MCF 10A (cell line): ENCODE results near the gene FTCDNL1. TPM values are rescaled to one million over a fixed set of nuclear protein-coding genes. Genes with fewer than 3 reads are reported as not detected.

Experiments used
- BruUV-seq: library from RNA; stranded (reverse); fragments of 400-500 nt; replicated peaks from 2 replicates; lab custom pipeline; 2021; lab: Mats Ljungman, UMichigan
- CTCF ChIA-PET: fragments of 300-600 bp; sonication (Branson Sonifier 250); formaldehyde crosslinking; extraction: SDS; loops from one replicate; lab custom pipeline; 2021; ENCODE audit warnings: antibody characterized with exemption, inconsistent platforms; lab: Yijun Ruan, JAX
- POLR2A ChIA-PET: fragments of 300-600, 350-650 bp; sonication (Branson Sonifier 250); formaldehyde crosslinking; extraction: SDS; loops from one replicate; lab custom pipeline; 2020; ENCODE audit warnings: antibody characterized with exemption, inconsistent platforms; lab: Yijun Ruan, JAX
- DNase-seq: peaks from one replicate; pipeline ENCODE4 v3.0.0-alpha.2; 2018; ENCODE audit not compliant: unreplicated experiment
- H3K27ac Mint-ChIP-seq: one replicate; pipeline ENCODE4 v1.8.0; 2022; ENCODE audit warnings: mild to moderate bottlenecking, low read depth, mixed read lengths; ENCODE audit not compliant: unreplicated experiment
- H3K27me3 Mint-ChIP-seq: one replicate; pipeline ENCODE4 v1.8.0; 2022; ENCODE audit warnings: mixed read lengths; ENCODE audit not compliant: insufficient read depth, unreplicated experiment
- H3K36me3 Mint-ChIP-seq: one replicate; pipeline ENCODE4 v1.8.0; 2022; ENCODE audit warnings: mild to moderate bottlenecking, moderate library complexity, mixed read lengths; ENCODE audit not compliant: insufficient read depth, unreplicated experiment
- H3K4me1 Mint-ChIP-seq: one replicate; pipeline ENCODE4 v1.8.0; 2022; ENCODE audit warnings: mixed read lengths; ENCODE audit not compliant: insufficient read depth, unreplicated experiment
- H3K4me3 Mint-ChIP-seq: one replicate; pipeline ENCODE4 v1.8.0; 2022; ENCODE audit warnings: mild to moderate bottlenecking, moderate library complexity, mixed read lengths; ENCODE audit not compliant: unreplicated experiment
- H3K9me3 Mint-ChIP-seq: one replicate; pipeline ENCODE4 v1.8.0; 2022; ENCODE audit warnings: mixed read lengths; ENCODE audit not compliant: unreplicated experiment
- intact Hi-C: fragments of 100-400 bp; cut with micrococcal nuclease; formaldehyde crosslinking; loops from 2 replicates; pipeline ENCODE4 v1.14.1; 2022
- total RNA-seq: library from RNA; stranded (reverse); gene quantifications from 2 replicates; pipeline ENCODE4 v1.2.3, GENCODE V29; 2022
- TF ChIP-seq, protein P1 (sequence below): fragments of 200-600 bp; IDR thresholded peaks from one replicate; pipeline ENCODE4 v1.8.0; 2022; ENCODE audit warnings: antibody characterized with exemption, mild to moderate bottlenecking; ENCODE audit not compliant: unreplicated experiment

The FTCDNL1 gene
- total RNA-seq, 1 experiment from 2014 or later, result 1.9 TPM

DNA sequence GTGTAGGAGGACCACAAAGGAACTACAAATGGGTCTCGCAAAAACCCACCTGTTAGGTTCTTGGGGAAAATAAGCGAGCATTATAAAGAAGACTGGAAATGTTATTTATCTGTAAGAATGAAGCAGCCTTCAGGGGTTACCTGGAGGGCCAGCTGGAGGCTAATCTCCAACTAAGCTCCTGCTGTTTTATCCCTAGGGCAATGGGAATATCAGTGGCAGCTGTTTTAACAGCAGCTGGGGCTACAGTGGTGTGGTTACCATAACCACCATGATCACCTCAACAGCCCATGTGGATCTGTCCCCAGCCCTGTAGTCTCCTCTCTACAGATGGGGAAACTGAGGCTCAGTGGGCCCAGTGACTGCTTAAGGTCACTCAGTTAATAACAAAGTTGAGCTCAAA lies 108.1 kb downstream of the FTCDNL1 start:
- H3K9me3 Mint-ChIP-seq, result no peaks in the 10 kb centered on the region
- no peaks in the 10 kb centered on the region for H3K36me3 Mint-ChIP-seq
- ChIA-PET POLR2A (no interaction called here), CTCF (interaction anchor here (0.6 to 8.4 kb wide), 4 partner anchors 9 to 1430 kb away, joined by 3 to 141 read pairs (median 33); no protein-coding TSS in a partner anchor)
- peaks cover 27% of the 10 kb centered on the region for H3K27me3 Mint-ChIP-seq
- no peak overlapping the region for H3K4me3 Mint-ChIP-seq
- TF ChIP-seq, protein P1, sequence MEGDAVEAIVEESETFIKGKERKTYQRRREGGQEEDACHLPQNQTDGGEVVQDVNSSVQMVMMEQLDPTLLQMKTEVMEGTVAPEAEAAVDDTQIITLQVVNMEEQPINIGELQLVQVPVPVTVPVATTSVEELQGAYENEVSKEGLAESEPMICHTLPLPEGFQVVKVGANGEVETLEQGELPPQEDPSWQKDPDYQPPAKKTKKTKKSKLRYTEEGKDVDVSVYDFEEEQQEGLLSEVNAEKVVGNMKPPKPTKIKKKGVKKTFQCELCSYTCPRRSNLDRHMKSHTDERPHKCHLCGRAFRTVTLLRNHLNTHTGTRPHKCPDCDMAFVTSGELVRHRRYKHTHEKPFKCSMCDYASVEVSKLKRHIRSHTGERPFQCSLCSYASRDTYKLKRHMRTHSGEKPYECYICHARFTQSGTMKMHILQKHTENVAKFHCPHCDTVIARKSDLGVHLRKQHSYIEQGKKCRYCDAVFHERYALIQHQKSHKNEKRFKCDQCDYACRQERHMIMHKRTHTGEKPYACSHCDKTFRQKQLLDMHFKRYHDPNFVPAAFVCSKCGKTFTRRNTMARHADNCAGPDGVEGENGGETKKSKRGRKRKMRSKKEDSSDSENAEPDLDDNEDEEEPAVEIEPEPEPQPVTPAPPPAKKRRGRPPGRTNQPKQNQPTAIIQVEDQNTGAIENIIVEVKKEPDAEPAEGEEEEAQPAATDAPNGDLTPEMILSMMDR, result no peak
- intact Hi-C loops, result no loop called here
- no peak for DNase-seq
- BruUV-seq, result no TSS peak
- peaks cover 12% of the 10 kb centered on the region for H3K4me1 Mint-ChIP-seq
- H3K27ac Mint-ChIP-seq, result no peak overlapping the region

- Mint-ChIP-seq H3K27ac (no peak overlapping the region), H3K4me3 (no peak overlapping the region), H3K36me3 (no peaks in the 10 kb centered on the region), H3K9me3 (no peaks in the 10 kb centered on the region), H3K27me3 (peaks cover 39% of the 10 kb centered on the region), H3K4me1 (peaks cover 12% of the 10 kb centered on the region)
- DNase-seq, result no peak
- ChIA-PET POLR2A (interaction anchor here (1.6 kb wide), 1 partner anchor 17 kb away, joined by 5 read pairs; no protein-coding TSS in a partner anchor), CTCF (interaction anchor here (0.6 to 8.4 kb wide), 77 partner anchors 9 to 1961 kb away, joined by 3 to 141 read pairs (median 4); no protein-coding TSS in a partner anchor)
- TF ChIP-seq, protein P1, result no peak
- intact Hi-C loops, result loop anchor here (2.0 kb wide), 1 partner anchor 121 kb away; no protein-coding TSS in a partner anchor
- no TSS peak for BruUV-seq
Observed at GRCh38 chr2:199740111-199740428, 110.9 kb downstream of the FTCDNL1 start.

GRCh38 chr2:199739413-199740110 lies 111.4 kb downstream of the FTCDNL1 start:
- peaks cover 44% of the 10 kb centered on the region for H3K27me3 Mint-ChIP-seq
- TF ChIP-seq, protein P1, result peak; percentile 90
- H3K9me3 Mint-ChIP-seq, result no peaks in the 10 kb centered on the region
- BruUV-seq, result no TSS peak
- ChIA-PET CTCF (interaction anchor here (0.5 to 8.4 kb wide), 94 partner anchors 8 to 1960 kb away, joined by 3 to 141 read pairs (median 4); no protein-coding TSS in a partner anchor), POLR2A (interaction anchor here (0.6 kb wide), 1 partner anchor 1304 kb away, joined by 3 read pairs; no protein-coding TSS in a partner anchor)
- H3K4me1 Mint-ChIP-seq, result peaks cover 12% of the 10 kb centered on the region
- intact Hi-C loops, result loop anchor here (1.0 to 10.0 kb wide), 5 partner anchors 35 to 1425 kb away; no protein-coding TSS in a partner anchor
- no peaks in the 10 kb centered on the region for H3K36me3 Mint-ChIP-seq
- peak; percentile 69 for DNase-seq
- no peak overlapping the region for H3K4me3 Mint-ChIP-seq
- no peak overlapping the region for H3K27ac Mint-ChIP-seq

DNA sequence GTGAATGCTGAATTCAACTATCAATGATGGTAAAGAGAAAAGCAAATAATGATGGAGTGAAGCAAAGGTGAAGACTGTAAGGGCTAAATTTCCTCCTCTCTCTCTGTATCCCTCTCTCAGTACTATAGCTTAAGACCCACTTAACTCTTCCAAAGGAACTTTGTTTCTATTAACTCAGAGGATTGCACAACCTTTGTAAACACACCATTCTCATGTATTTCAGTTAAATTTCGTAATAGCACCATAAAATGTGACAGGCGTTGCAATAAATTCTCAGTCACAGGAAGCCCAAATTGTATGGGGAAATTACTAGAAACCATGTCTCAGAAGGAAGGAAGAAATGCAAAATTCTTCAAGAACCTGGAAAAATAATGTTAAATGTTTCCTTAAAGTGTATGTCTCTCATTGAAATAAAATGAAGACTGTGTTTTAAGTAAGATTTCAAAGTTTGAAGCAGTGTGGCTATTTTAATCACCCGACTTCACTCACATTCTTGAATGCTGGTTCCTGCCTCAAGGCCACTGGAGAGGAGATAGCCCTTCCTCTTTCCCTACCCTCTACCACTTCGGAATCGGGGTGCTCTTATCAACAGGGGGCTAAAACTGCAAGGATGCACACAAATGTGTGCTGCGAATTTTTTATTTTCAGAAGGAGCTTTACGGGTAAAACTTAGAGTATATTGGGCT lies 112.1 kb downstream of the FTCDNL1 start:
- intact Hi-C loops, result loop anchor here (1.0 to 10.0 kb wide), 4 partner anchors 35 to 1425 kb away; no protein-coding TSS in a partner anchor
- Mint-ChIP-seq H3K4me3 (no peak overlapping the region), H3K27ac (no peak overlapping the region), H3K36me3 (no peaks in the 10 kb centered on the region), H3K4me1 (peaks cover 12% of the 10 kb centered on the region), H3K27me3 (peaks cover 51% of the 10 kb centered on the region), H3K9me3 (no peaks in the 10 kb centered on the region)
- POLR2A ChIA-PET, result interaction anchor here (0.6 to 1.2 kb wide), 3 partner anchors 22 to 1304 kb away, joined by 3 read pairs; no protein-coding TSS in a partner anchor
- BruUV-seq, result no TSS peak
- CTCF ChIA-PET, result interaction anchor here (0.5 to 8.4 kb wide), 51 partner anchors 9 to 1921 kb away, joined by 3 to 141 read pairs (median 4); no protein-coding TSS in a partner anchor
- peak; percentile 79 for DNase-seq
- TF ChIP-seq, protein P1, result no peak
